C4-2B (cell line): ENCODE data around the gene PI16.

ENCODE experiments used
- H3K27ac ChIP-seq: fragments of 450-650 bp; 2 replicates; pipeline ENCODE4 v1.5.1; 2017
- CTCF ChIP-seq: fragments of 450-650 bp; conservative IDR thresholded peaks from 2 replicates; pipeline ENCODE4 v1.5.1; 2017; ENCODE audit warnings: mild to moderate bottlenecking
- ZFX ChIP-seq: fragments of 450-650 bp; IDR thresholded peaks from 2 replicates; pipeline ENCODE4 v1.6.1; 2017

The PI16 gene

GRCh38 chr6:36954262-36954931 is at the start of gene PI16:
TSS of gene PI16 (plus strand) at chr6:36954738. CDS start at chr6:36954761, 23 bp downstream.
- no peak within 1 kb of the TSS for H3K27ac ChIP-seq
- no peak for TF ChIP-seq CTCF
- no peak for TF ChIP-seq ZFX

GRCh38 chr6:36904851-36905393 is 49.6 kb upstream of the PI16 start:
- no peak for TF ChIP-seq ZFX
- TF ChIP-seq CTCF: no peak
- no peak overlapping the region for H3K27ac ChIP-seq

- no peak overlapping the region for H3K27ac ChIP-seq
- TF ChIP-seq ZFX: no peak
- no peak for TF ChIP-seq CTCF
These were observed 47.8 kb upstream of the PI16 start for GRCh38 chr6:36906539-36907325.

GRCh38 chr6:36907781-36908180 is 46.8 kb upstream of the PI16 start:
- TF ChIP-seq CTCF: no peak
- no peak for TF ChIP-seq ZFX
- H3K27ac ChIP-seq: peak overlapping the region; percentile 22; the same call in 1 of the 2 replicates

GRCh38 chr6:36908747-36909146 is 45.8 kb upstream of the PI16 start:
- H3K27ac ChIP-seq: no peak overlapping the region
- no peak for TF ChIP-seq ZFX
- no peak for TF ChIP-seq CTCF

GRCh38 chr6:36912030-36912454 is 42.5 kb upstream of the PI16 start:
- no peak for TF ChIP-seq ZFX
- H3K27ac ChIP-seq: no peak overlapping the region

- TF ChIP-seq CTCF: no peak
- TF ChIP-seq ZFX: no peak
- H3K27ac ChIP-seq: no peak overlapping the region
These were observed 42.0 kb upstream of the PI16 start for GRCh38 chr6:36912586-36912985.
